ENCODE results near the gene CFAP97.
A peak's percentile ranks its signal among the peaks of the same experiment; 100 is the strongest.

The CFAP97 gene

DNA sequence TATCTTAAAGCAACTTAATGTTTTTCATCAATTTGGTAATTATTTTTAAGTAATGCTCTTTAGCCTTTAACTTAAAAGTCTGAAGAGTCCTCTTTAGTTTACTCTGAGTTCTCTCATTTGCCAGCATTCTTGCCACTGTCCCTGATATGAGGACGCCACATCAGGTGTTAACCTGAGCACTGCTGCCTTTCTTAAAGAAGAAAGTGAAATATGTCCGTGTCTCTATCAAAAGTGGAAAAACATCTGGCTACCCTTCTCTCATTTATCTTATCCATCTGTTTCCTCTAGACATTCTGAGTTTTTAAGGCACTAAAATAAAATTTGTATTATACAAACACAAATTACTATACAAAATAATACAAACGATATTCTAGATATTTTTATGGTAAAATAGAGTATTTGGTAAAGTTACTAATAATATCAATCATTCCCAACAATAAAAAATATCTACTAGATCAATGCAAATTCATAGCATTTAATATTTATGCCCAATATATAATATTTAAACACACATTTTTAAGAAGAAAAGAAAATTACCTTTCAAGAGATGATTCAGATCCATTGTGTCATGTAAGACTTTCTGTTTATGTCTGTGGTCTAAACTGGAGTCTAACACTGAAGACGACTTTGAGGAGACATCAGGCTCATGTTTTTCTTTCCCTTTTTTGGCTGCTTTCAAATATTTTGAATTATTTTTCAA is 14.0 kb downstream of the CFAP97 start:
- no peaks in the 10 kb centered on the region for H3K27me3 ChIP-seq (ENCODE audit: insufficient read depth, low read depth)
- no peak overlapping the region for H2AFZ ChIP-seq (ENCODE audit: low read depth)
- 0 out of 2 replicates have a peak, but pooled peaks cover 5% of the 10 kb centered on the region for H3K36me3 ChIP-seq (ENCODE audit: insufficient read depth)
- H4K20me1 ChIP-seq (ENCODE audit: insufficient read depth) = no peaks in the 10 kb centered on the region
- TF ChIP-seq, protein P1, sequence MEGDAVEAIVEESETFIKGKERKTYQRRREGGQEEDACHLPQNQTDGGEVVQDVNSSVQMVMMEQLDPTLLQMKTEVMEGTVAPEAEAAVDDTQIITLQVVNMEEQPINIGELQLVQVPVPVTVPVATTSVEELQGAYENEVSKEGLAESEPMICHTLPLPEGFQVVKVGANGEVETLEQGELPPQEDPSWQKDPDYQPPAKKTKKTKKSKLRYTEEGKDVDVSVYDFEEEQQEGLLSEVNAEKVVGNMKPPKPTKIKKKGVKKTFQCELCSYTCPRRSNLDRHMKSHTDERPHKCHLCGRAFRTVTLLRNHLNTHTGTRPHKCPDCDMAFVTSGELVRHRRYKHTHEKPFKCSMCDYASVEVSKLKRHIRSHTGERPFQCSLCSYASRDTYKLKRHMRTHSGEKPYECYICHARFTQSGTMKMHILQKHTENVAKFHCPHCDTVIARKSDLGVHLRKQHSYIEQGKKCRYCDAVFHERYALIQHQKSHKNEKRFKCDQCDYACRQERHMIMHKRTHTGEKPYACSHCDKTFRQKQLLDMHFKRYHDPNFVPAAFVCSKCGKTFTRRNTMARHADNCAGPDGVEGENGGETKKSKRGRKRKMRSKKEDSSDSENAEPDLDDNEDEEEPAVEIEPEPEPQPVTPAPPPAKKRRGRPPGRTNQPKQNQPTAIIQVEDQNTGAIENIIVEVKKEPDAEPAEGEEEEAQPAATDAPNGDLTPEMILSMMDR (conservative IDR thresholded peaks at IDR 0.05; ENCODE audit: low read depth, low read length) = no peak
- peaks cover 26% of the 10 kb centered on the region; the same call in 1 of the 2 replicates for H3K79me2 ChIP-seq (ENCODE audit: insufficient read depth, low read depth)
- peaks cover 8% of the 10 kb centered on the region for H3K4me1 ChIP-seq (ENCODE audit: low read depth, poor library complexity, severe bottlenecking)
- H3K4me3 ChIP-seq (IDR thresholded peaks at IDR 0.05; ENCODE audit: insufficient read depth, low read depth, low read length) = no peak overlapping the region
- no peak overlapping the region for H3K27ac ChIP-seq
- no peak overlapping the region for H3K4me2 ChIP-seq
- H3K9ac ChIP-seq = no peak overlapping the region

- Histone ChIP-seq H3K4me3 (IDR thresholded peaks at IDR 0.05; ENCODE audit: insufficient read depth, low read depth, low read length) (no peak overlapping the region), H3K36me3 (ENCODE audit: insufficient read depth) (0 out of 2 replicates have a peak, but pooled peaks cover 5% of the 10 kb centered on the region), H2AFZ (ENCODE audit: low read depth) (no peak overlapping the region), H3K79me2 (ENCODE audit: insufficient read depth, low read depth) (peaks cover 39% of the 10 kb centered on the region; the same call in 1 of the 2 replicates), H3K9ac (no peak overlapping the region), H4K20me1 (ENCODE audit: insufficient read depth) (0 out of 2 replicates have a peak, but pooled peaks cover 4% of the 10 kb centered on the region), H3K27me3 (ENCODE audit: insufficient read depth, low read depth) (no peaks in the 10 kb centered on the region), H3K4me2 (no peak overlapping the region), H3K4me1 (ENCODE audit: low read depth, poor library complexity, severe bottlenecking) (peaks cover 7% of the 10 kb centered on the region), H3K27ac (no peak overlapping the region)
- TF ChIP-seq, protein P1 (conservative IDR thresholded peaks at IDR 0.05; ENCODE audit: low read depth, low read length) = no peak
These were observed 17.0 kb downstream of the CFAP97 start for GRCh38 chr4:185186769-185187168.

- Histone ChIP-seq H3K4me3 (IDR thresholded peaks at IDR 0.05; ENCODE audit: insufficient read depth, low read depth, low read length) (no peak overlapping the region), H2AFZ (ENCODE audit: low read depth) (no peak overlapping the region), H3K4me1 (ENCODE audit: low read depth, poor library complexity, severe bottlenecking) (peaks cover 7% of the 10 kb centered on the region), H3K27me3 (ENCODE audit: insufficient read depth, low read depth) (no peaks in the 10 kb centered on the region), H4K20me1 (ENCODE audit: insufficient read depth) (0 out of 2 replicates have a peak, but pooled peaks cover 4% of the 10 kb centered on the region), H3K9ac (no peak overlapping the region), H3K79me2 (ENCODE audit: insufficient read depth, low read depth) (peaks cover 39% of the 10 kb centered on the region; the same call in 1 of the 2 replicates), H3K27ac (no peak overlapping the region), H3K4me2 (no peak overlapping the region), H3K36me3 (ENCODE audit: insufficient read depth) (no peaks in the 10 kb centered on the region)
- TF ChIP-seq, protein P1 (conservative IDR thresholded peaks at IDR 0.05; ENCODE audit: low read depth, low read length) = peak; percentile 91
These were observed 20.0 kb downstream of the CFAP97 start for GRCh38 chr4:185183622-185184281.

GRCh38 chr4:185182239-185182638 is 21.6 kb downstream of the CFAP97 start:
- H4K20me1 ChIP-seq (ENCODE audit: insufficient read depth) = 0 out of 2 replicates have a peak, but pooled peaks cover 4% of the 10 kb centered on the region
- no peak overlapping the region for H3K4me2 ChIP-seq
- H3K9ac ChIP-seq = no peak overlapping the region
- no peaks in the 10 kb centered on the region for H3K27me3 ChIP-seq (ENCODE audit: insufficient read depth, low read depth)
- H2AFZ ChIP-seq (ENCODE audit: low read depth) = no peak overlapping the region
- no peaks in the 10 kb centered on the region for H3K36me3 ChIP-seq (ENCODE audit: insufficient read depth)
- no peak overlapping the region for H3K27ac ChIP-seq
- TF ChIP-seq, protein P1 (conservative IDR thresholded peaks at IDR 0.05; ENCODE audit: low read depth, low read length) = no peak
- peaks cover 35% of the 10 kb centered on the region; the same call in 1 of the 2 replicates for H3K79me2 ChIP-seq (ENCODE audit: insufficient read depth, low read depth)
- H3K4me1 ChIP-seq (ENCODE audit: low read depth, poor library complexity, severe bottlenecking) = peaks cover 7% of the 10 kb centered on the region
- H3K4me3 ChIP-seq (IDR thresholded peaks at IDR 0.05; ENCODE audit: insufficient read depth, low read depth, low read length) = no peak overlapping the region

Measured in KMS-11 (cell line).